PC-3 (cell line): ENCODE data around the gene NKD1. TPM values are rescaled to one million over a fixed set of nuclear protein-coding genes. Genes with fewer than 3 reads are reported as not detected.

Source experiments
- ATAC-seq: fragments of 200-7000 bp; cut with Tn5 transposase; 2 replicates; pipeline ENCODE4 v1.9.1; 2020; ENCODE audit warnings: mild to moderate bottlenecking, moderate library complexity
- BruUV-seq: library from RNA; stranded (reverse); fragments of 400-500 nt; replicated peaks from 2 replicates; lab custom pipeline; 2021; lab: Mats Ljungman, UMichigan
- CTCF ChIA-PET: fragments of 300-600 bp; sonication (Branson Sonifier 250); formaldehyde crosslinking; loops from one replicate; lab custom pipeline; 2022; ENCODE audit warnings: antibody characterized with exemption; lab: Charles Lee
- POLR2A ChIA-PET: fragments of 300-600 bp; sonication (Branson Sonifier 250); formaldehyde crosslinking; loops from one replicate; lab custom pipeline; 2022; ENCODE audit warnings: antibody characterized with exemption; ENCODE audit not compliant: unreplicated experiment; lab: Charles Lee
- DNase-seq: peaks from one replicate; pipeline ENCODE4 v3.0.0-alpha.2; 2015
- H2AFZ ChIP-seq: fragments of 300-600 bp; sonication (generic); 2 replicates; pipeline ENCODE4 v1.6.0; 2016; ENCODE audit warnings: antibody characterized with exemption, low read length
- H3F3A ChIP-seq: fragments of 300-600 bp; sonication (generic); one replicate; pipeline ENCODE4 v1.6.0; 2017; ENCODE audit warnings: antibody characterized with exemption, low read length, control low read depth, mild to moderate bottlenecking; ENCODE audit not compliant: unreplicated experiment
- H3K27ac ChIP-seq: fragments of 300-600 bp; sonication (generic); 2 replicates; pipeline ENCODE4 v1.5.1; 2016; ENCODE audit warnings: mild to moderate bottlenecking, low read length
- H3K27me3 ChIP-seq: fragments of 300-600 bp; sonication (generic); 2 replicates; pipeline ENCODE4 v1.6.1; 2016; ENCODE audit warnings: low read length, mixed read lengths
- H3K36me3 ChIP-seq: fragments of 300-600 bp; sonication (generic); 2 replicates; pipeline ENCODE4 v1.6.1; 2016; ENCODE audit warnings: low read depth, mixed run types, low read length, mixed read lengths
- H3K4me1 ChIP-seq: fragments of 300-600 bp; sonication (generic); 2 replicates; pipeline ENCODE4 v1.5.1; 2016; ENCODE audit warnings: low read length; ENCODE audit not compliant: insufficient read depth
- H3K4me2 ChIP-seq: fragments of 300-600 bp; sonication (generic); 2 replicates; pipeline ENCODE4 v1.6.0; 2016; ENCODE audit warnings: low read length
- H3K4me3 ChIP-seq: fragments of 300-600 bp; sonication (generic); 2 replicates; pipeline ENCODE4 v1.5.1; 2016; ENCODE audit warnings: mild to moderate bottlenecking, low read length, mixed read lengths
- H3K79me2 ChIP-seq: fragments of 300-600 bp; sonication (generic); 2 replicates; pipeline ENCODE4 v1.6.1; 2017; ENCODE audit warnings: low read length, mixed read lengths
- H3K9ac ChIP-seq: fragments of 300-600 bp; sonication (generic); 2 replicates; pipeline ENCODE4 v1.6.0; 2016; ENCODE audit warnings: mild to moderate bottlenecking, low read length
- H3K9me2 ChIP-seq: fragments of 300-600 bp; sonication (generic); replicated peaks from 2 replicates; pipeline ENCODE4 v1.6.1; 2016; ENCODE audit warnings: mixed run types, low read length, mixed read lengths
- H3K9me3 ChIP-seq: fragments of 300-600 bp; sonication (generic); 2 replicates; pipeline ENCODE4 v1.6.1; 2016; ENCODE audit warnings: low read length, mixed read lengths
- H4K20me1 ChIP-seq: fragments of 300-600 bp; sonication (generic); 2 replicates; pipeline ENCODE4 v1.6.1; 2016; ENCODE audit warnings: low read length, mixed read lengths
- EZH2 ChIP-seq: fragments of 300-600 bp; sonication (generic); IDR thresholded peaks from one replicate; pipeline ENCODE4 v1.6.1; 2017; ENCODE audit warnings: antibody characterized with exemption, mild to moderate bottlenecking, low read length; ENCODE audit not compliant: unreplicated experiment
- EZH2phosphoT487 ChIP-seq: fragments of 300-600 bp; sonication (generic); IDR thresholded peaks from 2 replicates; pipeline ENCODE4 v1.6.1; 2018; ENCODE audit warnings: mild to moderate bottlenecking, antibody characterized with exemption, low read length, borderline replicate concordance
- intact Hi-C: fragments of 100-400 bp; cut with micrococcal nuclease; formaldehyde crosslinking; loops from 2 replicates; pipeline ENCODE4 v1.9.0; 2023
- total RNA-seq: library from RNA; depleted of rRNA; stranded (reverse); fragments of >200 nt; gene quantifications from 2 replicates; pipeline ENCODE4 v1.2.3, GENCODE V29; 2014
- TF ChIP-seq, protein P1 (sequence below): fragments of 300-600 bp; sonication (generic); conservative IDR thresholded peaks from 2 replicates; pipeline ENCODE4 v1.5.1; 2017; ENCODE audit warnings: antibody characterized with exemption, low read depth, mild to moderate bottlenecking, low read length

The NKD1 gene
- total RNA-seq, 1 experiment from 2014 or later: 0.07 TPM

DNA sequence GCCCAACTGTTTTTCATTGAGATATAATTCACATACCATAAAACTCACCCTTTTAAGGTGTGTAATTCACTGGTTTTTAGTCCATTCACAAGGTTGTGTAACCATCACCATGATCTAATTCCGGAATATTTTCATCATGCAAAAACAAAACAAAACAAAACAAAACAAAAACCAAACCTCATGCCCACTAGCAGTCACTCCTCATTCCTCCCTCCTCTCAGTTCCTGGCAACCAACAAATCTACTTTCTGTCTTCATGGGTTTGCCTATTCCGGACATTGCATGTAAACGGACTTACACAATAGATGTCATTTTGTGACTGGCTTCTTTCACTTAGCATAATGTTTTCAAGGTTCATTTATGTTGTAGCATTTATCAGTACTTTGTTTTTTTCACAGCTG lies 140.7 kb downstream of the NKD1 start:
- no peaks in the 10 kb centered on the region for H3F3A ChIP-seq
- H3K9ac ChIP-seq: no peak overlapping the region
- TF ChIP-seq EZH2phosphoT487 (no peak), EZH2 (no peak)
- TF ChIP-seq, protein P1, sequence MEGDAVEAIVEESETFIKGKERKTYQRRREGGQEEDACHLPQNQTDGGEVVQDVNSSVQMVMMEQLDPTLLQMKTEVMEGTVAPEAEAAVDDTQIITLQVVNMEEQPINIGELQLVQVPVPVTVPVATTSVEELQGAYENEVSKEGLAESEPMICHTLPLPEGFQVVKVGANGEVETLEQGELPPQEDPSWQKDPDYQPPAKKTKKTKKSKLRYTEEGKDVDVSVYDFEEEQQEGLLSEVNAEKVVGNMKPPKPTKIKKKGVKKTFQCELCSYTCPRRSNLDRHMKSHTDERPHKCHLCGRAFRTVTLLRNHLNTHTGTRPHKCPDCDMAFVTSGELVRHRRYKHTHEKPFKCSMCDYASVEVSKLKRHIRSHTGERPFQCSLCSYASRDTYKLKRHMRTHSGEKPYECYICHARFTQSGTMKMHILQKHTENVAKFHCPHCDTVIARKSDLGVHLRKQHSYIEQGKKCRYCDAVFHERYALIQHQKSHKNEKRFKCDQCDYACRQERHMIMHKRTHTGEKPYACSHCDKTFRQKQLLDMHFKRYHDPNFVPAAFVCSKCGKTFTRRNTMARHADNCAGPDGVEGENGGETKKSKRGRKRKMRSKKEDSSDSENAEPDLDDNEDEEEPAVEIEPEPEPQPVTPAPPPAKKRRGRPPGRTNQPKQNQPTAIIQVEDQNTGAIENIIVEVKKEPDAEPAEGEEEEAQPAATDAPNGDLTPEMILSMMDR: no peak
- H3K36me3 ChIP-seq: no peaks in the 10 kb centered on the region
- H3K9me2 ChIP-seq: no peaks in the 10 kb centered on the region
- no peak overlapping the region for H2AFZ ChIP-seq
- H3K27ac ChIP-seq: no peak overlapping the region
- ATAC-seq (no peak), DNase-seq (no peak)
- intact Hi-C loops: no loop called here
- no peaks in the 10 kb centered on the region for H3K9me3 ChIP-seq
- H3K79me2 ChIP-seq: no peaks in the 10 kb centered on the region
- no TSS peak for BruUV-seq
- 0 out of 2 replicates have a peak, but pooled peaks cover 3% of the 10 kb centered on the region for H3K27me3 ChIP-seq
- no peaks in the 10 kb centered on the region for H4K20me1 ChIP-seq
- ChIA-PET CTCF (no interaction called here), POLR2A (no interaction called here)
- no peak overlapping the region for H3K4me3 ChIP-seq
- no peaks in the 10 kb centered on the region for H3K4me1 ChIP-seq
- no peak overlapping the region for H3K4me2 ChIP-seq

DNA sequence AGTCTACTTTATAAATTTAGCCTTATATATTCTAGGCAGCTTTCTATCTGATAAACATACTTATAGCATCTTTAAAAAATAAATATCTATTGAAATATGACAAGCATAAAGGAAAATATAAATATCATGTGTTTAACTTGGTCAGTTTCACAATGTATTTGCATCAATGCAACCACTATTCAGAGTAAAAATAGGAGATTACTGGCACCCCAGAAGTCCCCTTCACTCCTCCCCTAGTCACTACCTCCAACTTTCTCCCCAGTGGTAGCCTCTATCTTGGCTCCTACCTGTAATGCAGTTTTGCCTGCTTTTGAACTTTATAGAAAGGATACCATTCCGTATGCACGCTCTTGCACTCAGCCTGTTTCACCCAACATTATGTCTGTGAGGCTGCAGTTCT lies 142.0 kb downstream of the NKD1 start:
- TF ChIP-seq, protein P1: no peak
- TF ChIP-seq EZH2: no peak
- TF ChIP-seq EZH2phosphoT487: no peak
- H4K20me1 ChIP-seq: no peaks in the 10 kb centered on the region
- no peaks in the 10 kb centered on the region for H3K9me3 ChIP-seq
- POLR2A ChIA-PET: no interaction called here
- no peak overlapping the region for H3K9ac ChIP-seq
- no peaks in the 10 kb centered on the region for H3K36me3 ChIP-seq
- no peaks in the 10 kb centered on the region for H3F3A ChIP-seq
- no peak overlapping the region for H3K4me2 ChIP-seq
- CTCF ChIA-PET: no interaction called here
- H3K27ac ChIP-seq: no peak overlapping the region
- no peak overlapping the region for H2AFZ ChIP-seq
- H3K79me2 ChIP-seq: no peaks in the 10 kb centered on the region
- no peak overlapping the region for H3K4me3 ChIP-seq
- H3K9me2 ChIP-seq: no peaks in the 10 kb centered on the region
- intact Hi-C loops: no loop called here
- no peak for ATAC-seq
- no peak for DNase-seq
- BruUV-seq: no TSS peak
- no peaks in the 10 kb centered on the region for H3K4me1 ChIP-seq
- 0 out of 2 replicates have a peak, but pooled peaks cover 3% of the 10 kb centered on the region for H3K27me3 ChIP-seq

DNA sequence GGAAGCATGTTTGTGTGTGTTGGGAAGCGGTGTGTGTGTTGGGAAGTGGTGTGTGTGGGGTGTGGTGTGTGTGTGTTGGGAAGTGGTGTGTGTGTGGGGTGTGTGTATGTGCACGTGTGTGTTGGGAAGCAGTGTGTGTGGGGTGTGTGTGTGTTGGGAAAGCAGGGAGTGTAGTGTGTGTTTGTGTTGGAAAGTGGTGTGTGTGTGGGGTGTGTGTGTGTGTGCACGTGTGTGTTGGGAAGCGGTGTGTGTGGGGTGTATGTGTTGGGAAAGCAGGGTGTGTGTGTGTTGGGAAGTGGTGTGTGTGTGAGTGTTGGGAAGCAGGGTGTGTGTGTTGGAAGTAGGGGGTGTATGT lies 144.4 kb downstream of the NKD1 start:
- no peak overlapping the region for H2AFZ ChIP-seq
- H3K4me2 ChIP-seq: no peak overlapping the region
- intact Hi-C loops: no loop called here
- no peaks in the 10 kb centered on the region for H4K20me1 ChIP-seq
- no peak overlapping the region for H3K4me3 ChIP-seq
- no peak for DNase-seq
- no peaks in the 10 kb centered on the region for H3K9me2 ChIP-seq
- POLR2A ChIA-PET: no interaction called here
- no peaks in the 10 kb centered on the region for H3K36me3 ChIP-seq
- no peak for ATAC-seq
- H3K79me2 ChIP-seq: no peaks in the 10 kb centered on the region
- CTCF ChIA-PET: no interaction called here
- TF ChIP-seq EZH2phosphoT487: no peak
- TF ChIP-seq, protein P1: no peak
- TF ChIP-seq EZH2: no peak
- H3K9ac ChIP-seq: no peak overlapping the region
- no peaks in the 10 kb centered on the region for H3F3A ChIP-seq
- no TSS peak for BruUV-seq
- H3K27me3 ChIP-seq: no peaks in the 10 kb centered on the region
- H3K27ac ChIP-seq: no peak overlapping the region
- no peaks in the 10 kb centered on the region for H3K4me1 ChIP-seq
- H3K9me3 ChIP-seq: no peaks in the 10 kb centered on the region
